Choroid plexus epithelial cell (primary cell): ENCODE results near the gene HAAO.

ENCODE experiments used
- DNase-seq: peaks from one replicate; pipeline ENCODE4 v3.0.0-alpha.2; 2010; ENCODE audit warnings: low read depth
- H3K4me3 ChIP-seq: 2 replicates; pipeline ENCODE4 v1.5.1; 2011; ENCODE audit warnings: low read depth, mild to moderate bottlenecking, control low read depth, low read length, moderate library complexity
- CTCF ChIP-seq: conservative IDR thresholded peaks from 2 replicates; pipeline ENCODE4 v1.5.1; 2011; ENCODE audit warnings: low read depth, mild to moderate bottlenecking, control low read depth, inconsistent platforms, low read length, moderate library complexity

The HAAO gene

GRCh38 chr2:42827647-42828486 lies 35.5 kb upstream of the HAAO start:
- DNase-seq, result peak; percentile 89
- peak; percentile 91 for TF ChIP-seq CTCF
- peak overlapping the region; percentile 53 for H3K4me3 ChIP-seq

GRCh38 chr2:42826231-42826630 lies 33.8 kb upstream of the HAAO start:
- no peak for DNase-seq
- no peak for TF ChIP-seq CTCF
- H3K4me3 ChIP-seq, result no peak overlapping the region

GRCh38 chr2:42824454-42824807 lies 32.0 kb upstream of the HAAO start:
- no peak for DNase-seq
- TF ChIP-seq CTCF, result no peak
- no peak overlapping the region for H3K4me3 ChIP-seq

- no peak for DNase-seq
- no peak overlapping the region for H3K4me3 ChIP-seq
- TF ChIP-seq CTCF, result no peak
Observed at GRCh38 chr2:42823744-42824453, 31.5 kb upstream of the HAAO start.

- H3K4me3 ChIP-seq, result no peak overlapping the region
- no peak for TF ChIP-seq CTCF
- DNase-seq, result no peak
Observed at GRCh38 chr2:42819160-42819559, 26.8 kb upstream of the HAAO start.

- no peak overlapping the region for H3K4me3 ChIP-seq
- no peak for DNase-seq
- no peak for TF ChIP-seq CTCF
Observed at GRCh38 chr2:42815726-42816125, 23.3 kb upstream of the HAAO start.

GRCh38 chr2:42813763-42814162 lies 21.4 kb upstream of the HAAO start:
- no peak overlapping the region for H3K4me3 ChIP-seq
- TF ChIP-seq CTCF, result no peak
- DNase-seq, result no peak
